Measurements from ENCODE around the gene COL24A1. TPM values are rescaled to one million over a fixed set of nuclear protein-coding genes. Genes with fewer than 3 reads are reported as not detected.

Gene COL24A1
- total and polyA plus RNA-seq, 2 donors (not counting 1 experiment from before 2014, with no cell fraction given), result not detected

GRCh38 chr1:86101616-86102015 lies 55.0 kb downstream of the COL24A1 start:
- Histone ChIP-seq H3K4me1 (ENCODE audit: control insufficient read depth in 2 of 2, insufficient read depth in 2 of 2, low read length in 2 of 2) (no peaks in the 10 kb centered on the region), H4K20me1 (ENCODE audit: control insufficient read depth, insufficient read depth, low read length, poor library complexity, severe bottlenecking) (no peaks in the 10 kb centered on the region), H3K79me2 (ENCODE audit: control insufficient read depth, insufficient read depth, low read length) (no peaks in the 10 kb centered on the region), H3K4me2 (replicated peaks; ENCODE audit: low read depth, low read length, poor library complexity, severe bottlenecking) (no peak overlapping the region), H3K36me3 (replicated peaks in 1 of 2; ENCODE audit: control extremely low read depth in 1 of 2, control insufficient read depth in 1 of 2, extremely low read depth in 1 of 2, insufficient read depth in 2 of 2, low read length in 1 of 2) (no peaks in the 10 kb centered on the region), H3K27me3 (replicated peaks in 1 of 4; ENCODE audit: control extremely low read depth in 1 of 4, control insufficient read depth in 3 of 4, insufficient read depth in 4 of 4, low read length in 3 of 4) (no peaks in the 10 kb centered on the region), H3K9me3 (ENCODE audit: control extremely low read depth in 1 of 3, control insufficient read depth in 2 of 3, insufficient read depth in 1 of 3, low read length in 2 of 3) (peaks cover 0 to 10% (median 0%) of the 10 kb centered on the region in 3 donors), H3K4me3 (ENCODE audit: control extremely low read depth in 1 of 5, extremely low read depth in 1 of 5, insufficient read depth in 1 of 5, low read depth in 2 of 5, low read length in 4 of 5) (no peak overlapping the region), H3K9ac (ENCODE audit: low read length) (no peak overlapping the region), H2AFZ (ENCODE audit: insufficient read depth, low read depth, low read length, poor library complexity, severe bottlenecking) (no peak overlapping the region), H3K27ac (ENCODE audit: low read length in 2 of 2) (no peak overlapping the region)
- H3K9me3 Mint-ChIP-seq (ENCODE audit: insufficient read depth), result no peaks in the 10 kb centered on the region
- DNase-seq (no peak), ATAC-seq (ENCODE audit: low read depth) (no peak)
- TF ChIP-seq EZH2 (IDR thresholded peaks at IDR 0.05; ENCODE audit: borderline replicate concordance, insufficient read depth, low read depth, low read length, poor library complexity, severe bottlenecking), result no peak
- no peak for TF ChIP-seq CTCF (IDR thresholded peaks at IDR 0.05)
- ChIA-PET POLR2A (no interaction called here), CTCF (no interaction called here)
- no peak overlapping the region for H3K27ac Mint-ChIP-seq
- H3K27me3 Mint-ChIP-seq, result peaks cover 3% of the 10 kb centered on the region
- H3K4me3 Mint-ChIP-seq, result no peak overlapping the region
- no CpG with 5 or more reads among the region's 2 CpGs for WGBS (ENCODE audit: insufficient coverage)
- no peaks in the 10 kb centered on the region for H3K4me1 Mint-ChIP-seq
- intact Hi-C loops (cut with micrococcal nuclease), result no loop called here

DNA sequence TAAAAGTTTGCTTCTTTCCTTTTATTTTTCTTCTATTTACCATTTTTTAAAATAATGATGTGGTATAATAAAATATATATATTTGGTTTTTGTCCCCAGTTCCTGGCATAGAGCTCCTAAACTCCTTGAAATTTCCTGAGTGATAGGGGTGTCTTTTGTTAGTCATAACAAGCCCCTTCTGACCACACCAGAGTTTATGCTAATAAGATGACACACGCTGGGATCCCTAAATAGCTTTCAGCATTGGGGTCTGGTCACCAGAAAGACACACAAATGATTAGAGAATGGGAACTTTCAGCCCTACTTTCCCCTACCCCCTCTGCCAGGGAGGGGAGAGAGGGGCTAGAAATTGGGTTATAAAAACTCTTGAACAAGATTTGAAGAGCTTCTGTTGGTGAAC lies 56.2 kb downstream of the COL24A1 start:
- H3K27ac Mint-ChIP-seq, result no peak overlapping the region
- H3K9me3 ChIP-seq (ENCODE audit: control extremely low read depth in 1 of 3, control insufficient read depth in 2 of 3, insufficient read depth in 1 of 3, low read length in 2 of 3), result peaks cover 0 to 8% (median 0%) of the 10 kb centered on the region in 3 donors
- ChIA-PET CTCF (no interaction called here), POLR2A (no interaction called here)
- no peak for ATAC-seq (ENCODE audit: low read depth)
- no peak overlapping the region for H3K9ac ChIP-seq (ENCODE audit: low read length)
- no CpG with 5 or more reads among the region's 1 CpG for WGBS (ENCODE audit: insufficient coverage)
- no peak overlapping the region for H3K27ac ChIP-seq (ENCODE audit: low read length in 2 of 2)
- no peaks in the 10 kb centered on the region for H3K79me2 ChIP-seq (ENCODE audit: control insufficient read depth, insufficient read depth, low read length)
- no peak overlapping the region for H3K4me3 Mint-ChIP-seq
- no peaks in the 10 kb centered on the region for H3K36me3 ChIP-seq (replicated peaks in 1 of 2; ENCODE audit: control extremely low read depth in 1 of 2, control insufficient read depth in 1 of 2, extremely low read depth in 1 of 2, insufficient read depth in 2 of 2, low read length in 1 of 2)
- H3K4me3 ChIP-seq (ENCODE audit: control extremely low read depth in 1 of 5, extremely low read depth in 1 of 5, insufficient read depth in 1 of 5, low read depth in 2 of 5, low read length in 4 of 5), result no peak overlapping the region
- H3K27me3 ChIP-seq (replicated peaks in 1 of 4; ENCODE audit: control extremely low read depth in 1 of 4, control insufficient read depth in 3 of 4, insufficient read depth in 4 of 4, low read length in 3 of 4), result no peaks in the 10 kb centered on the region
- H3K27me3 Mint-ChIP-seq, result peaks cover 3% of the 10 kb centered on the region
- H2AFZ ChIP-seq (ENCODE audit: insufficient read depth, low read depth, low read length, poor library complexity, severe bottlenecking), result no peak overlapping the region
- no peaks in the 10 kb centered on the region for H4K20me1 ChIP-seq (ENCODE audit: control insufficient read depth, insufficient read depth, low read length, poor library complexity, severe bottlenecking)
- no peaks in the 10 kb centered on the region for H3K9me3 Mint-ChIP-seq (ENCODE audit: insufficient read depth)
- intact Hi-C loops (cut with micrococcal nuclease), result no loop called here
- no peaks in the 10 kb centered on the region for H3K4me1 ChIP-seq (ENCODE audit: control insufficient read depth in 2 of 2, insufficient read depth in 2 of 2, low read length in 2 of 2)
- no peak for TF ChIP-seq CTCF (IDR thresholded peaks at IDR 0.05)
- no peak for TF ChIP-seq EZH2 (IDR thresholded peaks at IDR 0.05; ENCODE audit: borderline replicate concordance, insufficient read depth, low read depth, low read length, poor library complexity, severe bottlenecking)
- no peak for DNase-seq
- H3K4me2 ChIP-seq (replicated peaks; ENCODE audit: low read depth, low read length, poor library complexity, severe bottlenecking), result no peak overlapping the region
- H3K4me1 Mint-ChIP-seq, result no peaks in the 10 kb centered on the region
